Activated B cell treated with CpG ODN at 0.5 μM for 24 hours (primary cell): ENCODE results near the gene ENPP1. TPM values are rescaled to one million over a fixed set of nuclear protein-coding genes. Genes with fewer than 3 reads are reported as not detected.

Source experiments
- ATAC-seq: fragments of 200-7000 bp; cut with Tn5 transposase; one replicate; pipeline ENCODE4 v1.10.0; 2021; ENCODE audit warnings: low read depth, mild to moderate bottlenecking, moderate library complexity
- CTCF ChIA-PET: fragments of 350-600 bp; sonication (Branson Sonifier 250); formaldehyde crosslinking; loops from one replicate; lab custom pipeline; 2021; ENCODE audit warnings: antibody characterized with exemption; lab: Charles Lee
- POLR2A ChIA-PET: fragments of 350-600 bp; sonication (Branson Sonifier 250); formaldehyde crosslinking; loops from one replicate; lab custom pipeline; 2021; ENCODE audit warnings: antibody characterized with exemption; lab: Charles Lee
- DNase-seq: peaks from one replicate; pipeline ENCODE4 v3.0.0; 2022
- H3K27ac Mint-ChIP-seq: one replicate; pipeline ENCODE4 v1.8.0; 2020; ENCODE audit warnings: mixed read lengths
- H3K27me3 Mint-ChIP-seq: one replicate; pipeline ENCODE4 v1.8.0; 2021; ENCODE audit warnings: mixed read lengths
- H3K36me3 Mint-ChIP-seq: one replicate; pipeline ENCODE4 v1.8.0; 2021; ENCODE audit warnings: low read depth, mixed read lengths
- H3K4me1 Mint-ChIP-seq: one replicate; pipeline ENCODE4 v1.8.0; 2021; ENCODE audit warnings: mixed read lengths
- H3K4me3 Mint-ChIP-seq: one replicate; pipeline ENCODE4 v1.8.0; 2020; ENCODE audit warnings: mild to moderate bottlenecking, mixed read lengths
- H3K9me3 Mint-ChIP-seq: one replicate; pipeline ENCODE4 v1.8.0; 2020; ENCODE audit warnings: mixed read lengths
- CTCF ChIP-seq: fragments of 200-600 bp; IDR thresholded peaks from one replicate; pipeline ENCODE4 v1.8.0; 2022; ENCODE audit warnings: antibody characterized with exemption, mild to moderate bottlenecking
- intact Hi-C: fragments of 100-400 bp; cut with micrococcal nuclease; formaldehyde crosslinking; loops from one replicate; pipeline ENCODE4 v1.15.1; 2024
- total RNA-seq: library from RNA; stranded (reverse); gene quantifications from 2 replicates; pipeline ENCODE4 v1.2.3, GENCODE V29; 2022

Gene ENPP1
- total RNA-seq, 1 donor from 2014 or later: 1.3 TPM

- POLR2A ChIA-PET: no interaction called here
- Mint-ChIP-seq H3K4me1 (no peaks in the 10 kb centered on the region), H3K36me3 (no peaks in the 10 kb centered on the region), H3K27me3 (peaks cover 2% of the 10 kb centered on the region), H3K4me3 (no peak overlapping the region), H3K27ac (no peak overlapping the region), H3K9me3 (no peaks in the 10 kb centered on the region)
- DNase-seq (no peak), ATAC-seq (no peak)
- intact Hi-C loops: no loop called here
- CTCF ChIA-PET: no interaction called here
- TF ChIP-seq CTCF: no peak
Measured at GRCh38 chr6:131791476-131791875, 16.3 kb upstream of the ENPP1 start.

- peaks cover 5% of the 10 kb centered on the region for H3K27me3 Mint-ChIP-seq
- no peak for TF ChIP-seq CTCF
- no peak for DNase-seq
- no peak for ATAC-seq
- intact Hi-C loops: no loop called here
- POLR2A ChIA-PET: no interaction called here
- no peak overlapping the region for H3K27ac Mint-ChIP-seq
- H3K9me3 Mint-ChIP-seq: no peaks in the 10 kb centered on the region
- no peaks in the 10 kb centered on the region for H3K36me3 Mint-ChIP-seq
- no peak overlapping the region for H3K4me3 Mint-ChIP-seq
- CTCF ChIA-PET: no interaction called here
- no peaks in the 10 kb centered on the region for H3K4me1 Mint-ChIP-seq
Measured at GRCh38 chr6:131792091-131792496, 15.7 kb upstream of the ENPP1 start.

- ChIA-PET POLR2A (no interaction called here), CTCF (no interaction called here)
- Mint-ChIP-seq H3K4me1 (no peaks in the 10 kb centered on the region), H3K27me3 (peaks cover 10% of the 10 kb centered on the region), H3K36me3 (no peaks in the 10 kb centered on the region), H3K9me3 (peaks cover 3% of the 10 kb centered on the region), H3K4me3 (no peak overlapping the region), H3K27ac (no peak overlapping the region)
- ATAC-seq (no peak), DNase-seq (no peak)
- no peak for TF ChIP-seq CTCF
- intact Hi-C loops: no loop called here
Measured at GRCh38 chr6:131795366-131795765, 12.5 kb upstream of the ENPP1 start.

- Mint-ChIP-seq H3K4me1 (peaks cover 9% of the 10 kb centered on the region), H3K27me3 (peaks cover 10% of the 10 kb centered on the region), H3K27ac (no peak overlapping the region), H3K9me3 (peaks cover 3% of the 10 kb centered on the region), H3K4me3 (no peak overlapping the region), H3K36me3 (no peaks in the 10 kb centered on the region)
- DNase-seq: no peak
- ChIA-PET POLR2A (no interaction called here), CTCF (no interaction called here)
- no peak for ATAC-seq
- intact Hi-C loops: no loop called here
- no peak for TF ChIP-seq CTCF
Measured at GRCh38 chr6:131802347-131802746, 5.5 kb upstream of the ENPP1 start.

- no peak for DNase-seq
Measured at GRCh38 chr6:131803007-131803769, 4.6 kb upstream of the ENPP1 start.

More at GRCh38 chr6:131803007-131803769, 4.6 kb upstream of the ENPP1 start:
- peaks cover 3% of the 10 kb centered on the region for H3K9me3 Mint-ChIP-seq
- intact Hi-C loops: no loop called here
- H3K27me3 Mint-ChIP-seq: peaks cover 8% of the 10 kb centered on the region
- POLR2A ChIA-PET: no interaction called here
- H3K4me1 Mint-ChIP-seq: peaks cover 12% of the 10 kb centered on the region
- no peak for TF ChIP-seq CTCF
- H3K36me3 Mint-ChIP-seq: peaks cover 3% of the 10 kb centered on the region
- ATAC-seq: no peak
- no peak overlapping the region for H3K27ac Mint-ChIP-seq
- CTCF ChIA-PET: no interaction called here
- H3K4me3 Mint-ChIP-seq: no peak overlapping the region
